Uterus (tissue), 4 donors: ENCODE results near the gene PIAS4. TPM values are rescaled to one million over a fixed set of nuclear protein-coding genes. Genes with fewer than 3 reads are reported as not detected.
A peak's percentile ranks its signal among the peaks of the same experiment; 100 is the strongest.

Source experiments
- DNase-seq, 2 donors: peaks; one replicate each; pipeline ENCODE4 v3.0.0-alpha.2; 2019 to 2020
- H3K27ac ChIP-seq, 2 donors: fragments of 200-600 bp; sonication (generic); 1 replicate in 1 of 2; 2 replicates in 1 of 2; pipeline ENCODE4 v1.5.1; 2016 to 2018
- H3K27me3 ChIP-seq, 2 donors: fragments of 200-600 bp; sonication (generic); one replicate each; pipeline ENCODE4 v1.5.1; 2018 to 2019; ENCODE audit warnings: control low read depth in 1 of 2
- H3K36me3 ChIP-seq, 2 donors: fragments of 200-600 bp; sonication (generic); one replicate each; pipeline ENCODE4 v1.5.1; 2019; ENCODE audit warnings: control low read depth in 1 of 2
- H3K4me1 ChIP-seq, 2 donors: fragments of 200-600 bp; sonication (generic); one replicate each; pipeline ENCODE4 v1.5.1; 2018 to 2019; ENCODE audit warnings: control low read depth in 1 of 2
- H3K4me3 ChIP-seq, 2 donors: fragments of 200-600 bp; sonication (generic); 1 replicate in 1 of 2; 2 replicates in 1 of 2; pipeline ENCODE4 v1.5.1; 2018 to 2019; ENCODE audit warnings: mild to moderate bottlenecking in 1 of 2
- H3K9me3 ChIP-seq, 2 donors: fragments of 200-600 bp; sonication (generic); one replicate each; pipeline ENCODE4 v1.5.1; 2019; ENCODE audit warnings: control low read depth in 1 of 2
- CTCF ChIP-seq, 4 experiments: fragments of 200-600 bp in 2 of 4; fragments of 450-650 bp in 2 of 4; sonication (generic) in 2 of 4; IDR thresholded peaks; one replicate each; pipeline ENCODE4 v1.5.1; 2016 to 2019; ENCODE audit warnings: antibody characterized with exemption in 4 of 4, mild to moderate bottlenecking in 2 of 4, moderate library complexity in 1 of 4
- POLR2A ChIP-seq, 2 donors: fragments of 450-650 bp; IDR thresholded peaks; one replicate each; pipeline ENCODE4 v1.6.1; 2016; ENCODE audit warnings: antibody characterized with exemption in 2 of 2, mild to moderate bottlenecking in 1 of 2, moderate library complexity in 1 of 2
- intact Hi-C: fragments of 100-400 bp; cut with DNase I; formaldehyde crosslinking; loops from one replicate; pipeline ENCODE4 v1.15.1; 2023; ENCODE audit warnings: low total_unique reads
- total RNA-seq, 4 donors: library from RNA; depleted of rRNA in 3 of 4; stranded (reverse); fragments of >200 nt in 3 of 4; gene quantifications; one replicate each; pipeline versions ENCODE4 v1.1.0 to v1.2.4, GENCODE V29; 2014 to 2023
- donor health status: DM: yes; HTN: yes; CAD: no.

Gene PIAS4
- total RNA-seq, 4 donors from 2014 or later, result 10.0 to 39.4 (median 23.4) TPM

- DNase-seq, result no peak
- H3K36me3 ChIP-seq, result no peaks in the 10 kb centered on the region
- intact Hi-C loops, result no loop called here
Observed at GRCh38 chr19:3975144-3975543, 32.4 kb upstream of the PIAS4 start.

GRCh38 chr19:3975637-3976087 is 31.9 kb upstream of the PIAS4 start:
- no peak for DNase-seq
- no peak overlapping the region for H3K27ac ChIP-seq
- intact Hi-C loops, result no loop called here
- TF ChIP-seq POLR2A (IDR thresholded peaks at IDR 0.05) (no peak), CTCF (IDR thresholded peaks at IDR 0.05) (no peak)
- H3K9me3 ChIP-seq, result no peaks in the 10 kb centered on the region
- no peak overlapping the region for H3K4me3 ChIP-seq
- no peaks in the 10 kb centered on the region for H3K4me1 ChIP-seq
- no peaks in the 10 kb centered on the region for H3K36me3 ChIP-seq
- no peaks in the 10 kb centered on the region for H3K27me3 ChIP-seq

More at GRCh38 chr19:3975144-3975543, 32.4 kb upstream of the PIAS4 start:
- Histone ChIP-seq H3K4me1 (no peaks in the 10 kb centered on the region), H3K9me3 (no peaks in the 10 kb centered on the region), H3K27ac (no peak overlapping the region), H3K4me3 (no peak overlapping the region), H3K27me3 (no peaks in the 10 kb centered on the region)
- TF ChIP-seq POLR2A (IDR thresholded peaks at IDR 0.05), result no peak

- no peak overlapping the region for H3K27ac ChIP-seq
- DNase-seq, result no peak
- no peaks in the 10 kb centered on the region for H3K36me3 ChIP-seq
- H3K27me3 ChIP-seq, result no peaks in the 10 kb centered on the region
- no peaks in the 10 kb centered on the region for H3K4me1 ChIP-seq
- H3K9me3 ChIP-seq, result no peaks in the 10 kb centered on the region
- no peak overlapping the region for H3K4me3 ChIP-seq
- intact Hi-C loops, result no loop called here
- TF ChIP-seq CTCF (IDR thresholded peaks at IDR 0.05) (no peak), POLR2A (IDR thresholded peaks at IDR 0.05) (no peak)
Observed at GRCh38 chr19:3976495-3977241, 30.9 kb upstream of the PIAS4 start.

- no peaks in the 10 kb centered on the region for H3K9me3 ChIP-seq
- no peak overlapping the region for H3K4me3 ChIP-seq
- intact Hi-C loops, result no loop called here
- H3K27me3 ChIP-seq, result no peaks in the 10 kb centered on the region
- no peak for TF ChIP-seq CTCF (IDR thresholded peaks at IDR 0.05)
- no peak for TF ChIP-seq POLR2A (IDR thresholded peaks at IDR 0.05)
- H3K4me1 ChIP-seq, result no peaks in the 10 kb centered on the region
- no peaks in the 10 kb centered on the region for H3K36me3 ChIP-seq
- DNase-seq, result peak in 1 of 2 donors; percentile 15
- no peak overlapping the region for H3K27ac ChIP-seq
Observed at GRCh38 chr19:3977242-3978143, 30.0 kb upstream of the PIAS4 start.

- Histone ChIP-seq H3K36me3 (no peaks in the 10 kb centered on the region), H3K27me3 (no peaks in the 10 kb centered on the region)
- intact Hi-C loops, result no loop called here
Observed at GRCh38 chr19:3978145-3978544, 29.4 kb upstream of the PIAS4 start.

More at GRCh38 chr19:3978145-3978544, 29.4 kb upstream of the PIAS4 start:
- H3K4me1 ChIP-seq, result no peaks in the 10 kb centered on the region
- no peak for DNase-seq
- no peaks in the 10 kb centered on the region for H3K9me3 ChIP-seq
- no peak overlapping the region for H3K4me3 ChIP-seq
- TF ChIP-seq CTCF (IDR thresholded peaks at IDR 0.05), result no peak
- TF ChIP-seq POLR2A (IDR thresholded peaks at IDR 0.05), result no peak
- no peak overlapping the region for H3K27ac ChIP-seq
